ENCODE data around the gene SMAD4.

- TF ChIP-seq CTCF (IDR thresholded peaks at IDR 0.05) (no peak), POLR2A (IDR thresholded peaks at IDR 0.05; ENCODE audit: low read depth) (no peak), POLR2AphosphoS5 (IDR thresholded peaks at IDR 0.05) (no peak), EP300 (IDR thresholded peaks at IDR 0.05) (no peak)
Observed at GRCh38 chr18:51121597-51121857, 91.5 kb downstream of the SMAD4 start.

Measured in esophagus muscularis mucosa (tissue), 4 donors.